GM23338 (cell line): Measurements from ENCODE around the gene SFRP4. TPM values are rescaled to one million over a fixed set of nuclear protein-coding genes. Genes with fewer than 3 reads are reported as not detected.

Source experiments
- ATAC-seq: fragments of 200-7000 bp; cut with Tn5 transposase; 3 replicates; pipeline ENCODE4 v1.9.1; 2020
- DNase-seq: peaks from one replicate; pipeline ENCODE4 v3.0.0-alpha.2; 2015; ENCODE audit warnings: low spot score
- H2AFZ ChIP-seq: fragments of 200-600 bp; sonication (generic); 2 replicates; pipeline ENCODE4 v1.8.0; 2016; ENCODE audit warnings: antibody characterized with exemption, mild to moderate bottlenecking, moderate library complexity
- H3F3A ChIP-seq: fragments of 200-600 bp; sonication (generic); replicated peaks from 2 replicates; pipeline ENCODE4 v1.8.0; 2017; ENCODE audit warnings: antibody characterized with exemption, mixed run types, low read depth
- H3K27ac ChIP-seq: fragments of 200-600 bp; sonication (generic); 2 replicates; pipeline ENCODE4 v1.6.1; 2016; ENCODE audit warnings: low read depth
- H3K27me3 ChIP-seq: fragments of 200-600 bp; sonication (generic); 2 replicates; pipeline ENCODE4 v1.8.0; 2016; ENCODE audit warnings: mild to moderate bottlenecking, mixed run types, moderate library complexity; ENCODE audit not compliant: insufficient read depth
- H3K36me3 ChIP-seq: fragments of 200-600 bp; sonication (generic); 2 replicates; pipeline ENCODE4 v1.8.0; 2016; ENCODE audit warnings: mild to moderate bottlenecking; ENCODE audit not compliant: insufficient read depth
- H3K4me1 ChIP-seq: fragments of 200-600 bp; sonication (generic); 2 replicates; pipeline ENCODE4 v1.8.0; 2016; ENCODE audit warnings: mild to moderate bottlenecking, moderate library complexity; ENCODE audit not compliant: insufficient read depth
- H3K4me2 ChIP-seq: fragments of 200-600 bp; sonication (generic); 2 replicates; pipeline ENCODE4 v1.7.1; 2017; ENCODE audit warnings: mixed run types
- H3K4me3 ChIP-seq: fragments of 200-600 bp; sonication (generic); 2 replicates; pipeline ENCODE4 v1.6.1; 2016; ENCODE audit warnings: mixed run types
- H3K79me2 ChIP-seq: fragments of 200-600 bp; sonication (generic); replicated peaks from 2 replicates; pipeline ENCODE4 v1.8.0; 2017; ENCODE audit warnings: mild to moderate bottlenecking; ENCODE audit not compliant: insufficient read depth
- H3K9me2 ChIP-seq: fragments of 200-600 bp; sonication (generic); 2 replicates; pipeline ENCODE4 v1.8.0; 2017; ENCODE audit not compliant: insufficient read depth
- H4K20me1 ChIP-seq: fragments of 200-600 bp; sonication (generic); replicated peaks from 2 replicates; pipeline ENCODE4 v1.8.0; 2017; ENCODE audit warnings: mild to moderate bottlenecking; ENCODE audit not compliant: insufficient read depth
- H3K27ac Mint-ChIP-seq: 2 replicates; pipeline ENCODE4 v1.8.0; 2020; ENCODE audit warnings: inconsistent platforms, mild to moderate bottlenecking, moderate library complexity, mixed read lengths
- H3K27me3 Mint-ChIP-seq: 3 replicates; pipeline ENCODE4 v1.8.0; 2022; ENCODE audit warnings: low read depth, mild to moderate bottlenecking, moderate library complexity, mixed read lengths, inconsistent platforms; ENCODE audit not compliant: insufficient read depth, poor library complexity
- H3K36me3 Mint-ChIP-seq: 3 replicates; pipeline ENCODE4 v1.8.0; 2021; ENCODE audit warnings: low read depth, mild to moderate bottlenecking, inconsistent platforms, moderate library complexity, mixed read lengths
- H3K4me1 Mint-ChIP-seq: 3 replicates; pipeline ENCODE4 v1.8.0; 2020; ENCODE audit warnings: mild to moderate bottlenecking, inconsistent platforms, mixed read lengths
- H3K4me3 Mint-ChIP-seq: 3 replicates; pipeline ENCODE4 v1.8.0; 2021; ENCODE audit warnings: moderate library complexity, mild to moderate bottlenecking, inconsistent platforms, mixed read lengths
- H3K9me3 Mint-ChIP-seq: 3 replicates; pipeline ENCODE4 v1.8.0; 2020; ENCODE audit warnings: moderate library complexity, mild to moderate bottlenecking, inconsistent platforms, mixed read lengths
- CREB1 ChIP-seq: fragments of 250-450 bp; sonication (Bioruptor Pico); IDR thresholded peaks from 2 replicates; pipeline ENCODE4 v1.5.0; 2020; ENCODE audit warnings: low read depth, mild to moderate bottlenecking, moderate library complexity
- CTCF ChIP-seq, 2 experiments: fragments of 200-600 bp in 1 of 2; sonication (generic) in 1 of 2; conservative IDR thresholded peaks; 2 replicates each; pipeline versions ENCODE4 v1.5.1 to v1.6.1; 2016 to 2017; ENCODE audit warnings: antibody characterized with exemption in 2 of 2, low read depth in 2 of 2, mild to moderate bottlenecking in 2 of 2, moderate library complexity in 1 of 2
- ETS1 ChIP-seq: IDR thresholded peaks from 2 replicates; pipeline ENCODE4 v1.6.1; 2016; ENCODE audit warnings: antibody characterized with exemption
- EZH2 ChIP-seq: fragments of 200-600 bp; sonication (generic); IDR thresholded peaks from one replicate; pipeline ENCODE4 v1.8.0; 2017; ENCODE audit warnings: antibody characterized with exemption, mild to moderate bottlenecking, low read depth; ENCODE audit not compliant: unreplicated experiment
- EZH2phosphoT487 ChIP-seq: fragments of 200-600 bp; sonication (generic); IDR thresholded peaks from one replicate; pipeline ENCODE4 v1.8.1; 2018; ENCODE audit warnings: antibody characterized with exemption; ENCODE audit not compliant: unreplicated experiment
- JUNB ChIP-seq: IDR thresholded peaks from one replicate; pipeline ENCODE4 v1.6.1; 2016; ENCODE audit warnings: antibody characterized with exemption; ENCODE audit not compliant: unreplicated experiment
- NANOG ChIP-seq: IDR thresholded peaks from 2 replicates; pipeline ENCODE4 v1.6.1; 2016; ENCODE audit warnings: antibody characterized with exemption, borderline replicate concordance
- POLR2AphosphoS5 ChIP-seq: IDR thresholded peaks from 2 replicates; pipeline ENCODE4 v1.6.1; 2016; ENCODE audit warnings: antibody characterized with exemption, low read depth
- REST ChIP-seq: IDR thresholded peaks from one replicate; pipeline ENCODE4 v1.6.1; 2018; ENCODE audit warnings: antibody characterized with exemption; ENCODE audit not compliant: unreplicated experiment
- STAT1 ChIP-seq: IDR thresholded peaks from one replicate; pipeline ENCODE4 v1.6.1; 2016; ENCODE audit warnings: antibody characterized with exemption; ENCODE audit not compliant: unreplicated experiment
- ZNF114 ChIP-seq: fragments of 250-450 bp; sonication (Bioruptor Pico); IDR thresholded peaks from 2 replicates; pipeline ENCODE4 v1.5.0; 2020; ENCODE audit warnings: mild to moderate bottlenecking, moderate library complexity
- ZNF331 ChIP-seq: fragments of 250-450 bp; sonication (Bioruptor Pico); IDR thresholded peaks from 2 replicates; pipeline ENCODE4 v1.5.0; 2020; ENCODE audit warnings: low read depth, mild to moderate bottlenecking, moderate library complexity
- ZNF462 ChIP-seq: fragments of 250-450 bp; sonication (Bioruptor Pico); IDR thresholded peaks from 2 replicates; pipeline ENCODE4 v1.5.0; 2020; ENCODE audit warnings: mild to moderate bottlenecking, moderate library complexity
- polyA plus RNA-seq: library from polyadenylated mRNA; unstranded; fragments of >200 nt; fragmentation: Nextera tagmentation; extraction: Ambion mirVana; gene quantifications from 2 replicates; pipeline ENCODE4 v1.2.1, GENCODE V29; 2016
- total RNA-seq: library from RNA; depleted of rRNA; stranded (reverse); fragments of >200 nt; shearing (Covaris generic); gene quantifications from 2 replicates; pipeline ENCODE4 v1.2.3, GENCODE V29; 2014

SFRP4 gene
- total and polyA plus RNA-seq, 2 experiments from 2014 or later: not detected

GRCh38 chr7:37961251-37961650 lies 44.6 kb upstream of the SFRP4 start:
- no peak overlapping the region for H3K4me3 Mint-ChIP-seq
- no peaks in the 10 kb centered on the region for H3F3A ChIP-seq
- no peaks in the 10 kb centered on the region for H3K4me1 Mint-ChIP-seq
- no peak overlapping the region for H2AFZ ChIP-seq
- no peak for DNase-seq
- no peaks in the 10 kb centered on the region for H3K27me3 Mint-ChIP-seq
- no peak overlapping the region for H3K4me2 ChIP-seq
- no peaks in the 10 kb centered on the region for H3K9me3 Mint-ChIP-seq
- no peaks in the 10 kb centered on the region for H3K36me3 ChIP-seq
- no peak for TF ChIP-seq EZH2
- no peak for TF ChIP-seq JUNB
- no peak for TF ChIP-seq ZNF114 (CRISPR knock-in tag)
- no peak for TF ChIP-seq STAT1
- no peak for TF ChIP-seq CREB1 (CRISPR knock-in tag)
- no peak for TF ChIP-seq ZNF462
- no peak for TF ChIP-seq POLR2AphosphoS5
- no peak for TF ChIP-seq ETS1
- TF ChIP-seq EZH2phosphoT487: no peak
- no peak for TF ChIP-seq NANOG
- TF ChIP-seq ZNF331 (CRISPR knock-in tag): no peak
- TF ChIP-seq REST: no peak
- TF ChIP-seq CTCF (conservative IDR thresholded peaks at IDR 0.05; ENCODE audit: low read depth in 2 of 2): no peak
- no peaks in the 10 kb centered on the region for H3K27me3 ChIP-seq
- no peak for ATAC-seq
- no peaks in the 10 kb centered on the region for H3K4me1 ChIP-seq
- no peak overlapping the region for H3K27ac Mint-ChIP-seq
- no peaks in the 10 kb centered on the region for H3K36me3 Mint-ChIP-seq
- H3K4me3 ChIP-seq: no peak overlapping the region
- H3K9me2 ChIP-seq: no peaks in the 10 kb centered on the region
- H4K20me1 ChIP-seq: no peaks in the 10 kb centered on the region
- H3K79me2 ChIP-seq: no peaks in the 10 kb centered on the region
- H3K27ac ChIP-seq: no peak overlapping the region
